NCI-H524 (cell line): ENCODE data around the gene PEX10.

Source experiments
- DNase-seq, 2 experiments: peaks; one replicate each; lab custom pipeline; 2025; lab: John Stamatoyannopoulos, UW

PEX10 gene

GRCh38 chr1:2425892-2426291 is 13.5 kb upstream of the PEX10 start:
- DNase-seq: peak in 1 of 2 experiments; percentile 55

- no peak for DNase-seq
Observed at GRCh38 chr1:2422523-2422922, 10.2 kb upstream of the PEX10 start.

GRCh38 chr1:2419416-2419815 is 7.1 kb upstream of the PEX10 start:
- no peak for DNase-seq

GRCh38 chr1:2418791-2419320 is 6.5 kb upstream of the PEX10 start:
- no peak for DNase-seq

GRCh38 chr1:2417833-2418225 is 5.5 kb upstream of the PEX10 start:
- DNase-seq: no peak

- no peak for DNase-seq
Observed at GRCh38 chr1:2417083-2417832, 4.9 kb upstream of the PEX10 start.

- no peak for DNase-seq
Observed at GRCh38 chr1:2416403-2416802, 4.0 kb upstream of the PEX10 start.

- DNase-seq: no peak
Observed at GRCh38 chr1:2415801-2416208, 3.4 kb upstream of the PEX10 start.

GRCh38 chr1:2415337-2415736 is 3.0 kb upstream of the PEX10 start:
- peak in 1 of 2 experiments; percentile 16 for DNase-seq

- DNase-seq: peak; percentile 67 to 78
Observed at GRCh38 chr1:2414297-2414958, 2.1 kb upstream of the PEX10 start.

GRCh38 chr1:2413495-2414296 is 1.3 kb upstream of the PEX10 start:
- no peak for DNase-seq

GRCh38 chr1:2412773-2413494 is 570 bp upstream of the PEX10 start:
- DNase-seq: peak in 1 of 2 experiments; percentile 30

GRCh38 chr1:2411801-2412394 is 466 bp downstream of the PEX10 start:
- DNase-seq: no peak

GRCh38 chr1:2409745-2410144 is 2.6 kb downstream of the PEX10 start:
- no peak for DNase-seq

GRCh38 chr1:2408859-2409276 is 3.5 kb downstream of the PEX10 start:
- DNase-seq: no peak

- no peak for DNase-seq
Observed at GRCh38 chr1:2408456-2408855, 3.9 kb downstream of the PEX10 start.

- no peak for DNase-seq
Observed at GRCh38 chr1:2407991-2408275, 4.4 kb downstream of the PEX10 start.

GRCh38 chr1:2407166-2407990 is 5.0 kb downstream of the PEX10 start:
- no peak for DNase-seq

- DNase-seq: peak in 1 of 2 experiments; percentile 34
Observed at GRCh38 chr1:2406451-2407041, 5.8 kb downstream of the PEX10 start.

- no peak for DNase-seq
Observed at GRCh38 chr1:2405588-2406295, 6.6 kb downstream of the PEX10 start.
